Type B pancreatic cell (in vitro differentiated cells): Measurements from ENCODE around the gene HDAC10. TPM values are rescaled to one million over a fixed set of nuclear protein-coding genes. Genes with fewer than 3 reads are reported as not detected.
"Not testable (repeated sequence)": the region's sequence is repeated elsewhere in the genome, so short reads cannot be mapped to it uniquely, and the experiment has no call there.

Source experiments
- DNase-seq: peaks from one replicate; pipeline ENCODE4 v3.0.0; 2021; ENCODE audit warnings: mixed read lengths; ENCODE audit not compliant: unreplicated experiment; ENCODE audit errors: extremely low spot score
- H3K27ac Mint-ChIP-seq: 2 replicates; pipeline ENCODE4 v1.8.0; 2021; ENCODE audit warnings: mild to moderate bottlenecking, mixed read lengths
- H3K27me3 Mint-ChIP-seq: 2 replicates; pipeline ENCODE4 v1.8.0; 2021; ENCODE audit warnings: mixed read lengths
- H3K36me3 Mint-ChIP-seq: 2 replicates; pipeline ENCODE4 v1.8.0; 2021; ENCODE audit warnings: mixed read lengths
- H3K4me1 Mint-ChIP-seq: one replicate; pipeline ENCODE4 v1.8.0; 2021; ENCODE audit warnings: mixed read lengths; ENCODE audit not compliant: unreplicated experiment
- H3K4me3 Mint-ChIP-seq: 2 replicates; pipeline ENCODE4 v1.8.0; 2021; ENCODE audit warnings: mild to moderate bottlenecking, mixed read lengths
- H3K9me3 Mint-ChIP-seq: 2 replicates; pipeline ENCODE4 v1.8.0; 2021; ENCODE audit warnings: mixed read lengths
- CTCF ChIP-seq: fragments of 200-600 bp; sonication (generic); conservative IDR thresholded peaks from 2 replicates; pipeline ENCODE4 v1.5.0; 2021; ENCODE audit warnings: antibody characterized with exemption, mild to moderate bottlenecking
- total RNA-seq: library from RNA; stranded (reverse); gene quantifications from 2 replicates; pipeline ENCODE4 v1.2.1, GENCODE V29; 2021; ENCODE audit warnings: low replicate concordance

HDAC10 gene
- total RNA-seq, 1 donor from 2014 or later = 37.1 TPM

- peak; percentile 64 for TF ChIP-seq CTCF
- no peak for DNase-seq
- peaks cover under 1% of the 10 kb centered on the region for H3K27me3 Mint-ChIP-seq
- H3K4me1 Mint-ChIP-seq = no peaks in the 10 kb centered on the region
- H3K9me3 Mint-ChIP-seq = no peaks in the 10 kb centered on the region
- H3K36me3 Mint-ChIP-seq = peaks cover 6% of the 10 kb centered on the region
- peak overlapping the region; percentile 39 for H3K27ac Mint-ChIP-seq
- H3K4me3 Mint-ChIP-seq = peak overlapping the region; percentile 57
Observed at GRCh38 chr22:50274311-50274710, 23.2 kb upstream of the HDAC10 start.

- not testable (repeated sequence) for H3K9me3 Mint-ChIP-seq, H3K27me3 Mint-ChIP-seq, DNase-seq, H3K4me1 Mint-ChIP-seq, H3K36me3 Mint-ChIP-seq
- peak overlapping the region; percentile 57 for H3K4me3 Mint-ChIP-seq
- H3K27ac Mint-ChIP-seq = peak overlapping the region; percentile 39
Observed at GRCh38 chr22:50273781-50274180, 22.7 kb upstream of the HDAC10 start.

- not testable (repeated sequence) for H3K4me3 Mint-ChIP-seq, H3K9me3 Mint-ChIP-seq, H3K27me3 Mint-ChIP-seq, H3K27ac Mint-ChIP-seq, H3K4me1 Mint-ChIP-seq, DNase-seq, H3K36me3 Mint-ChIP-seq
- peak; percentile 45 for TF ChIP-seq CTCF
Observed at GRCh38 chr22:50273352-50273751, 22.3 kb upstream of the HDAC10 start.

- H3K4me1 Mint-ChIP-seq = no peaks in the 10 kb centered on the region
- peaks cover 6% of the 10 kb centered on the region for H3K36me3 Mint-ChIP-seq
- no peaks in the 10 kb centered on the region for H3K9me3 Mint-ChIP-seq
- peak overlapping the region; percentile 65 for H3K27ac Mint-ChIP-seq
- peak overlapping the region; percentile 55 for H3K4me3 Mint-ChIP-seq
- peak; percentile 23 for TF ChIP-seq CTCF
- peaks cover 12% of the 10 kb centered on the region for H3K27me3 Mint-ChIP-seq
- DNase-seq = no peak
Observed at GRCh38 chr22:50272044-50272802, 21.2 kb upstream of the HDAC10 start.

- DNase-seq = no peak
- H3K36me3 Mint-ChIP-seq = peaks cover 6% of the 10 kb centered on the region
- H3K4me1 Mint-ChIP-seq = no peaks in the 10 kb centered on the region
- TF ChIP-seq CTCF = peak; percentile 25
- peaks cover 12% of the 10 kb centered on the region for H3K27me3 Mint-ChIP-seq
- no peak overlapping the region for H3K4me3 Mint-ChIP-seq
- no peaks in the 10 kb centered on the region for H3K9me3 Mint-ChIP-seq
- H3K27ac Mint-ChIP-seq = no peak overlapping the region
Observed at GRCh38 chr22:50271519-50271970, 20.5 kb upstream of the HDAC10 start.

DNA sequence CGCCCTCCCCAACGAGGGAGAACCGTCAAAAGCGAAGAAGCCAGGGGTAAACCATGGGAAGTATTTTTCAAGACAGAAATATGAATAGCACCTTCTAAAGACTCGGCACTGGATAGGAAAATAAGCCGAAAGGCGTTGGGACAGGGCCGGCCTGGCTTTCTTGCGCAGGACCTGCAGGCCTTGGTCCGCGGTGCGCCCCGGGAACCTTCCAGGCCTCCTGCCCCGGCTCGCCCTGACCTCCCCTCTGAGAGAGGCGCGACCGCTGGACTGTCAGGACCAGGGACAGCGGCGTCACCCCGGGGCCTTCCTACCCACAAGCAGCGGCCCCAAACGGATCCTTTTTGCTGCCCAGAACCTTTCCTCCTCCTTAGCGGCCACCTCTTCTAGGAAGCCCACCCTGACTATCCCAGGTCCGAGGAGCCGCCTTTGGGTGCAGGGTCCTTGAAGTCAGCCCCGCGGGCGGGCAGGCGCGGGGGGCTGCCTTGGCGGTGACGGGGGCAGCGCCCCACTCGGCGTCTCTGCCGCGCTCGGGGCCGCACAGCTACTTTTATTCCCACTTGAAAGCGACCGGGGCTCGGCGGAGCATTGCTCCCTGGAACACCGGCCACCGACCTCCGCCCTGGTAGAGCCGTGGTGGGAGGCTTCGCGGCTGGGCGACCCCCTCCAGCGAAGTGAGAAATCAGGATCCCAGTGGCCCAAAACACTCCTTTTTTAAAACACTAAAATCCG is 19.8 kb upstream of the HDAC10 start:
- no peak for DNase-seq
- Mint-ChIP-seq H3K27me3 (peaks cover 15% of the 10 kb centered on the region), H3K36me3 (peaks cover 6% of the 10 kb centered on the region), H3K27ac (peak overlapping the region; percentile 36), H3K4me3 (peak overlapping the region; percentile 80), H3K4me1 (no peaks in the 10 kb centered on the region), H3K9me3 (no peaks in the 10 kb centered on the region)
- TF ChIP-seq CTCF = no peak
